Omental fat pad (tissue), 4 donors: ENCODE results near the gene HDAC7. TPM values are rescaled to one million over a fixed set of nuclear protein-coding genes. Genes with fewer than 3 reads are reported as not detected.

Experiments used
- ATAC-seq: fragments of 150-250 bp; one replicate; pipeline ENCODE4 v1.9.1; 2016; ENCODE audit warnings: mild to moderate bottlenecking, moderate library complexity; ENCODE audit not compliant: low FRiP score
- DNase-seq: peaks from one replicate; pipeline ENCODE4 v3.0.0-alpha.2; 2019; ENCODE audit warnings: low spot score
- total RNA-seq, 4 donors: library from RNA; depleted of rRNA; stranded (reverse); fragments of >200 nt; gene quantifications; one replicate each; pipeline ENCODE4 v1.1.0, GENCODE V29; 2016
- TF ChIP-seq, protein P1 (sequence below), 3 donors: fragments of 450-650 bp; IDR thresholded peaks; one replicate each; pipeline ENCODE4 v1.5.1; 2016 to 2017; ENCODE audit warnings: antibody characterized with exemption in 3 of 3, mild to moderate bottlenecking in 3 of 3, moderate library complexity in 2 of 3

Gene HDAC7
- total RNA-seq, 4 donors from 2014 or later = 40.3 to 102 (median 62.9) TPM

GRCh38 chr12:47789712-47790489, 29.8 kb downstream of the HDAC7 start:
- no peak for ATAC-seq
- TF ChIP-seq, protein P1, sequence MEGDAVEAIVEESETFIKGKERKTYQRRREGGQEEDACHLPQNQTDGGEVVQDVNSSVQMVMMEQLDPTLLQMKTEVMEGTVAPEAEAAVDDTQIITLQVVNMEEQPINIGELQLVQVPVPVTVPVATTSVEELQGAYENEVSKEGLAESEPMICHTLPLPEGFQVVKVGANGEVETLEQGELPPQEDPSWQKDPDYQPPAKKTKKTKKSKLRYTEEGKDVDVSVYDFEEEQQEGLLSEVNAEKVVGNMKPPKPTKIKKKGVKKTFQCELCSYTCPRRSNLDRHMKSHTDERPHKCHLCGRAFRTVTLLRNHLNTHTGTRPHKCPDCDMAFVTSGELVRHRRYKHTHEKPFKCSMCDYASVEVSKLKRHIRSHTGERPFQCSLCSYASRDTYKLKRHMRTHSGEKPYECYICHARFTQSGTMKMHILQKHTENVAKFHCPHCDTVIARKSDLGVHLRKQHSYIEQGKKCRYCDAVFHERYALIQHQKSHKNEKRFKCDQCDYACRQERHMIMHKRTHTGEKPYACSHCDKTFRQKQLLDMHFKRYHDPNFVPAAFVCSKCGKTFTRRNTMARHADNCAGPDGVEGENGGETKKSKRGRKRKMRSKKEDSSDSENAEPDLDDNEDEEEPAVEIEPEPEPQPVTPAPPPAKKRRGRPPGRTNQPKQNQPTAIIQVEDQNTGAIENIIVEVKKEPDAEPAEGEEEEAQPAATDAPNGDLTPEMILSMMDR (IDR thresholded peaks at IDR 0.05) = no peak
- no peak for DNase-seq

- TF ChIP-seq, protein P1 (IDR thresholded peaks at IDR 0.05) = no peak
- DNase-seq (no peak), ATAC-seq (no peak)
Observed at GRCh38 chr12:47789141-47789540, 30.6 kb downstream of the HDAC7 start.

DNA sequence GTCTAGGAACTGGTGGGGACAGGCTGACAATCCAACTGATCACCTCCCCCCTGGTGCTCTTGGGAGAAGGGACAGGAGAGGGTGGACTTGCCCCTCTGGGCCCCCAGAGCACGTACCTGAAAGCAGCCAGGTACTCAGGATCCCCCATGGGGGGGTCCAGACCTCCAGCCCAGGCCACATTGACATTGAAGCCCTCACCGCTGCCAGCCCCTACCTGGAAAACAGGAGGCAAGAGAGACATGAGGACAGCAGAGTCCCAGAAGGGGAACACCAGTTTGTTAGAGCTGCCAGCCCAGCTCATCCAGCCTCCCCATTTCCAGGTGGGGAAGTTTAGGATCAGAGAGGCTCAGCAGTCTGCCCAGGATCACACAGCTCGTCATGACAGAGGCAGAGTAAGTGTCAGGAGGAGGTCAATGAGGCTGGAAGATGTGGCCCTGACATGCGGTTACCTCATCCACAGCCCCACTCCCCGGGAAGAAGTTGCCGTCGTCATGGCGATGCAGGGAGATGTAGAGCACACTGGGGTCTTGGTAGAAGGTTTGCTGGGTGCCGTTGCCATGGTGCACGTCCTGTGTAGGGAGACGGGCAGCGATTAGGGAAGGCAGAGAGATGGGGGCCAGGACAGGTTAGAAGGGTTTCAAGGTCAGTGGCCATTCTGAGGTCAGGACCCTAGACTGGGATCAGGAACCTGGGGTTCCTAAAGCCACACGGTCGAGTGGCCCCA, 31.9 kb downstream of the HDAC7 start:
- ATAC-seq = no peak
- TF ChIP-seq, protein P1 (IDR thresholded peaks at IDR 0.05) = no peak
- no peak for DNase-seq

- TF ChIP-seq, protein P1 (IDR thresholded peaks at IDR 0.05) = no peak
- no peak for ATAC-seq
- no peak for DNase-seq
Observed at GRCh38 chr12:47786662-47787280, 32.9 kb downstream of the HDAC7 start.

DNA sequence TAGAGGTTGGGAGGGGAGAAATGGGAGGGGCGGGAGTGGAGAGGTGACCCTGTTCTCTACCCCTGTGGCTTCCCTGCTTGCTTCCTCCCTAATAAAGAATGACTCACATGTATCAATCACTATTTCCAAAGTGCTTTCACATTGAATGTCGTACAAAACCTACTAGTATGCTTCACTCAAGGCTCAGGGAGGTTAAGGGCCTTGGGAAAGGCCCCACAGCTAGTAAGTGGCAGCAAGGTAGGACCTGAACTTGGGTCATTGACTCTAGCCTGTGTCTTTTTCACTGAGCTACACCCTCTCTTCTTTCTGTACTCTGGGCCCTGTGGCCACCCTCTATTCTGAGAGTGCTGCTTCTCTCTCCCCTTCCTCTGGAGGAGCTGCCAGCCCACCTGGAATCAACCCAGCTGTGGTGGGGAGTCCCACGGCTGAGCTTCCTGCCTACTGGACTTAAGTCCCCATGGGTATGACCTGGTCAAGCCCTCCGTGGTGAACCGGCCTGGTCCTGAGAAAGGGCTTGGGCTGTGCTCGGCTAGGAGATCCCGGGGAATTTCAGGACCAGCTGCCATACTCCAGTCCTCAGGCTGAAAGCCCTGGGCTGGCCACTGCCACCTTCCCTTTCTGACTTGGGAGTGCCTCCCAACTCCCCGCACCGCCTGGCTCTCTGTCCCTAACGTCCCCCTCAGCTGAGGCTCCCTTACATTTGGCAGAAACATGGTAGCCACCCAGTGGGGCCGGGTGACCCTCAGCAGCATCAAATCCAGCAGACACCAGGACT, 33.6 kb downstream of the HDAC7 start:
- TF ChIP-seq, protein P1 (IDR thresholded peaks at IDR 0.05) = no peak
- DNase-seq (no peak), ATAC-seq (no peak)

DNA sequence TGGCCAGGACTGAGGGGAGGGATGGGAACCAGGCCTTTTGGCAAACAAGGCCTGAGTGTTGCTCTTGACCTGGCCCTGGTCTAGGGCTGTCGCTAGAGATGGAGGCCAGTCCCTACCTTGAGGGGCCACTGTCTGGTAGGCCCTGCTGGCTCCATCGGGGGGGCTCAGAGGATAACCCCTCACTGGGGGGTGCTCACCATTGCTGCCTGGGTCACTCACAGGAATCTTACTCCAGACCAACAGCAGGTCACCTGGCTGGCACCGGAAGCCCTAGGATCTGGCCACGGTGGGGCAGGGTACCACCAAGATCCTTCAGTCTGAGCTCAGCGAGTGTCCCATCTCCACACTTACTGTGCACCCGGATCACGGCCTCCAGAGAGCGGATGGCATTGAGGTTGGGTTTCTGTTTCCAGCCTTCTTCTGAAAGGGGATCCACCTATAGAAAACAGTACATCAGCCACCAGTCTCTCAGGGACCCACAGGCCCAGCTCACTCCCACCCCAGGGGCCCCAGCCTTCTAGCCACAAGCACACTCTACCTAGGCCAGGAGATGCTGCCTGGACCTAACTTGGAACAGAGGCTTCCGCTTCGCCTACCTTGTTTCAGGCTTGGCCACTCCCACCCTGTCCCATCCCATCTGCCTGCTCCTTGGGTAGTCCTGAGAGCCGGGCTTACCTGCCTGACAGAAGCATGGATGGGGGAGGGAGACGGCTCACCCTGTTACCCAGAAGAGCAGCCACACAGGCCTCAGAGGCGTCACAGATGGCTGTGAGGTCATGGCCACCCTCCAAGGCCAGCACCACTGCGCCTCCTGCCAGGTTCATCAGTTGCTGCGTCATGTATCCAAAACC, 34.4 kb downstream of the HDAC7 start:
- no peak for ATAC-seq
- TF ChIP-seq, protein P1 (IDR thresholded peaks at IDR 0.05) = no peak
- DNase-seq = no peak
